ENCODE results near the gene ACSF2. TPM values are rescaled to one million over a fixed set of nuclear protein-coding genes. Genes with fewer than 3 reads are reported as not detected.

The ACSF2 gene
- total RNA-seq, 1 experiment from 2014 or later, result 12.2 TPM

GRCh38 chr17:50381260-50381815, 44.7 kb upstream of the ACSF2 start:
- H4K91ac ChIP-seq (ENCODE audit: insufficient read length, low read depth, low read length), result no peak overlapping the region
- Mint-ChIP-seq H3K27ac (peak overlapping the region in 1 of 3 experiments; percentile 65; a peak in 2 of 7 replicates), H3K4me3 (no peak overlapping the region), H3K4me1 (no peaks in the 10 kb centered on the region), H3K9me3 (no peaks in the 10 kb centered on the region), H3K36me3 (ENCODE audit: insufficient read depth in 1 of 3, low read depth in 3 of 3) (peaks cover 20 to 79% (median 74%) of the 10 kb centered on the region in 3 experiments; a peak in 6 of 7 replicates), H3K27me3 (ENCODE audit: low read depth) (no peaks in the 10 kb centered on the region)
- no peaks in the 10 kb centered on the region for H3K79me2 ChIP-seq (ENCODE audit: insufficient read depth, low read length)
- no peaks in the 10 kb centered on the region for H3K79me1 ChIP-seq (ENCODE audit: insufficient read depth, low read depth, low read length, poor library complexity, severe bottlenecking)
- H2BK12ac ChIP-seq (ENCODE audit: insufficient read length, low read depth, low read length), result no peak overlapping the region
- H3K18ac ChIP-seq (ENCODE audit: insufficient read length, low read depth, low read length), result no peak overlapping the region
- H3K14ac ChIP-seq (ENCODE audit: insufficient read depth, low read length), result no peak overlapping the region
- H3K4me2 ChIP-seq (ENCODE audit: insufficient read depth, insufficient read length, low read length), result no peak overlapping the region
- no peak overlapping the region for H2AK5ac ChIP-seq (ENCODE audit: insufficient read length, low read length)
- no peak overlapping the region for H4K5ac ChIP-seq (ENCODE audit: insufficient read length, low read depth, low read length)
- H3K27ac ChIP-seq (ENCODE audit: insufficient read length, low read depth, low read length), result no peak overlapping the region
- TF ChIP-seq CTCF (conservative IDR thresholded peaks at IDR 0.05), result no peak; the same call in 2 of the 3 replicates
- no peak overlapping the region for H2BK15ac ChIP-seq (ENCODE audit: low read depth, low read length)
- no CpG with 5 or more reads among the region's 7 CpGs for WGBS (ENCODE audit: extremely low coverage, insufficient read length, low lambda C conversion rate)
- no peak overlapping the region for H3K9ac ChIP-seq (ENCODE audit: extremely low read depth, insufficient read length, low read length)
- H3K27me3 ChIP-seq (ENCODE audit: insufficient read depth, low read length), result no peaks in the 10 kb centered on the region
- no peak overlapping the region for H3K56ac ChIP-seq (ENCODE audit: insufficient read length, low read depth, low read length)
- H3T11ph ChIP-seq (ENCODE audit: low read length), result no peak overlapping the region
- no peak overlapping the region for H3K23ac ChIP-seq (ENCODE audit: insufficient read length, low read depth, low read length)
- no peak for DNase-seq
- H2BK5ac ChIP-seq (ENCODE audit: insufficient read length, low read length), result no peak overlapping the region
- no peak overlapping the region for H2AFZ ChIP-seq (ENCODE audit: low read length)
- no peak overlapping the region for H2BK20ac ChIP-seq (ENCODE audit: low read depth, low read length, poor library complexity, severe bottlenecking)
- no peaks in the 10 kb centered on the region for H3K4me1 ChIP-seq (ENCODE audit: insufficient read depth, low read length)
- H2BK120ac ChIP-seq (ENCODE audit: low read depth, low read length, poor library complexity, severe bottlenecking), result no peak overlapping the region
- no peaks in the 10 kb centered on the region for H3K9me3 ChIP-seq (ENCODE audit: control insufficient read depth, low read depth, low read length)
- no peaks in the 10 kb centered on the region for H3K23me2 ChIP-seq (ENCODE audit: insufficient read length, low read depth, low read length, poor library complexity, severe bottlenecking)
- H4K8ac ChIP-seq (replicated peaks; ENCODE audit: insufficient read length, low read depth, low read length), result no peak overlapping the region
- no peaks in the 10 kb centered on the region for H4K20me1 ChIP-seq (ENCODE audit: control insufficient read depth, insufficient read depth, insufficient read length)
- H3K4ac ChIP-seq (ENCODE audit: low read depth, low read length), result no peak overlapping the region
